GM10248 (cell line): ENCODE measurements around the gene ABHD17C.

Source experiments
- CTCF ChIA-PET: fragments of 300-600 bp; sonication (Branson Sonifier 250); formaldehyde crosslinking; extraction: SDS; loops from one replicate; lab custom pipeline; 2021; ENCODE audit warnings: antibody characterized with exemption; lab: Yijun Ruan, JAX
- POLR2A ChIA-PET: fragments of 350-650 bp; sonication (Branson Sonifier 250); formaldehyde crosslinking; extraction: SDS; loops from one replicate; lab custom pipeline; 2020; ENCODE audit warnings: antibody characterized with exemption; lab: Yijun Ruan, JAX
- DNase-seq: peaks from one replicate; pipeline ENCODE4 v3.0.0; 2012; ENCODE audit errors: extremely low spot score
- TF ChIP-seq, protein P1 (sequence below): IDR thresholded peaks from 2 replicates; pipeline ENCODE4 v1.5.1; 2012; ENCODE audit warnings: mild to moderate bottlenecking, low read depth; ENCODE audit errors: extremely low read depth, missing control alignments, control extremely low read depth

The ABHD17C gene

DNA sequence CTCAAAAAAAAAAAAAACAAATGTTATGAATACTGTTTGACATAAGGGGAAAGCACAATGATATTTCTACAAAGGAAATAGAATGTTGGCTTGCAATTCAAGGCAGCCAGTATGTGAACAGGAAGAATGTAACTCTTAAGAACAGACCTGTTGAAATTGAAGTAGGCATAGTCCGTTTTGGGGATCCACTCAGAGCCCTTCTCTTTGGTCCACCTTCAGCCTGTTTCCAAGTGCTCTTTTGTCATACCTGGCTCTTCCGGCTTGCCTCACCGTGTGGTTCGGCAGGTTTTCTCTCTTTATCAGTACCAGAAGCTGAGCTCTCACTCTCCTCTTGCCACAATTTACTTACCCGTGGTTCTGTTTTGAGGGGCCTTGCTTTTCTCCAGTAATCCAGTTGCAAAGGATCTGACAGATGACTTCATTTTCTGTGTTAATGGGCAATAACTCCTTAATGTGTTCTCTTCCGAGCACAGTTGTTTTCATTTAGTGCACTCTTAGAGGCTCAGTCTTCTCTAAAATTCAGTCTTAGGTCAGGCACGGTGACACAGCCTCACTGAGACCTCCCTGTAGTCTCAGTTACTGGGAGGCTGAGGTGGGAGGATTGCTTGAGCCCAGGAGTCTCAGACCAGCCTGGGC lies 6.7 kb downstream of the ABHD17C start:
- TF ChIP-seq, protein P1, sequence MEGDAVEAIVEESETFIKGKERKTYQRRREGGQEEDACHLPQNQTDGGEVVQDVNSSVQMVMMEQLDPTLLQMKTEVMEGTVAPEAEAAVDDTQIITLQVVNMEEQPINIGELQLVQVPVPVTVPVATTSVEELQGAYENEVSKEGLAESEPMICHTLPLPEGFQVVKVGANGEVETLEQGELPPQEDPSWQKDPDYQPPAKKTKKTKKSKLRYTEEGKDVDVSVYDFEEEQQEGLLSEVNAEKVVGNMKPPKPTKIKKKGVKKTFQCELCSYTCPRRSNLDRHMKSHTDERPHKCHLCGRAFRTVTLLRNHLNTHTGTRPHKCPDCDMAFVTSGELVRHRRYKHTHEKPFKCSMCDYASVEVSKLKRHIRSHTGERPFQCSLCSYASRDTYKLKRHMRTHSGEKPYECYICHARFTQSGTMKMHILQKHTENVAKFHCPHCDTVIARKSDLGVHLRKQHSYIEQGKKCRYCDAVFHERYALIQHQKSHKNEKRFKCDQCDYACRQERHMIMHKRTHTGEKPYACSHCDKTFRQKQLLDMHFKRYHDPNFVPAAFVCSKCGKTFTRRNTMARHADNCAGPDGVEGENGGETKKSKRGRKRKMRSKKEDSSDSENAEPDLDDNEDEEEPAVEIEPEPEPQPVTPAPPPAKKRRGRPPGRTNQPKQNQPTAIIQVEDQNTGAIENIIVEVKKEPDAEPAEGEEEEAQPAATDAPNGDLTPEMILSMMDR, result no peak
- DNase-seq, result no peak
- ChIA-PET CTCF (no interaction called here), POLR2A (no interaction called here)

DNA sequence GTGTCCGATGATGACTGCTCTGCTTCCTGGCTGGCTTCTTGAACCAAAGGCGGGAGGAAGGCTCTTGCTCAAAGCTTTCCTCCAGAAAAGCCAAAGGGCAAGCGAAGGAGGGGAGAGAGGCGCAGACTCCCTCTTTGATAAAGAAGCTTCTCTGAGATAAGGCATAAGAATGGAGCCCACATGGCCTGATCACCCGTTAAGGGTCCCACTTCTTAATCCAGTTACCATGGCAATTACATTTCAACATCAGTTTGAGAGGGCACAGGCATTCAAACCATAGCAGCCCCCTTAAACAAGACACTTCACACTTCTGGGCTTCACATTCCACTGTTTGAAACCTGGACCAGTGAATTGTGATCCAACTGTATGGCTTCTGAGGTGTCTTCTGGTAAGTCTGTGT lies 8.0 kb downstream of the ABHD17C start:
- DNase-seq, result no peak
- CTCF ChIA-PET, result no interaction called here
- TF ChIP-seq, protein P1, result no peak
- POLR2A ChIA-PET, result no interaction called here

DNA sequence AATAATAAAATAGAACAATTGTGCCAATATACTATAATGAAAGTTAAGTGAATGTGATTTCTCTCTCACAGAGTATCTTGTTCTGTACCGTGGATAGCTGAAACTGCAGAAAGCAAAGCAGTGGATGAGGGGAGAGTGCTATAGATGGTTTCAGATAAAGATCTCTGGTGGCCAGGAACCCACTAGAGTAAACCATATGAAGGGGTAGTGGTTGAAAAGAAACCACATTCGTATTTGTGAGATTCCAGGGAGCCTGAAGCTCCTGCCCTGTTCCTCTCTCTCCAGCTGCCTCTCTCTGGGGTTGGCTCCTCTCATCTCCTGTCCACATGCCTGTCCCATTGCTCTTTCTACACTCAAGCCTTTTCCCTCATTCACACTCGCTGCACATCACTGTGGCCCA lies 8.9 kb downstream of the ABHD17C start:
- TF ChIP-seq, protein P1, result no peak
- no peak for DNase-seq
- POLR2A ChIA-PET, result no interaction called here
- CTCF ChIA-PET, result interaction anchor here (0.7 to 0.9 kb wide), 2 partner anchors 8 to 11 kb away, joined by 3 read pairs; no protein-coding TSS in a partner anchor

DNA sequence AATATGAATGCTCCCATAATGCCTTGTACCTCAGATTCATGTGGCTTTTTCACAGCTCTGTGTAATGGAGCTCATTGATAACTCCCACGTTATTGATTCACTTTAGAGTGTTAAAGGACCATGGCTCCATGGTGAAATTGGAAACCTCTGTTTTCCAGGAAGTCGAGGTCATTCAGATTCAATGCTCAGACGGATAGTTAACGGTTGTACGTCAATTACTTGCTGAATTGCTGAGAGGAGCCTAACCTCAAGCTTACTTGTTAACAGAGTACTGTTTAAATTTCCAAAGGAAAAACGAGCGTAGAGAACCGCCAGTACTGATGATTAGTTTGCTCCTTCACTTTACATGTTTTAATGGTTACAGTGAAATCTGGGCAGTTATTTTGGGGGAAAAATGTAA lies 11.1 kb downstream of the ABHD17C start:
- ChIA-PET POLR2A (no interaction called here), CTCF (interaction anchor here (0.9 to 2.2 kb wide), 3 partner anchors 12 to 69 kb away, joined by 3 to 4 read pairs (median 4); no protein-coding TSS in a partner anchor)
- TF ChIP-seq, protein P1, result no peak
- DNase-seq, result no peak

DNA sequence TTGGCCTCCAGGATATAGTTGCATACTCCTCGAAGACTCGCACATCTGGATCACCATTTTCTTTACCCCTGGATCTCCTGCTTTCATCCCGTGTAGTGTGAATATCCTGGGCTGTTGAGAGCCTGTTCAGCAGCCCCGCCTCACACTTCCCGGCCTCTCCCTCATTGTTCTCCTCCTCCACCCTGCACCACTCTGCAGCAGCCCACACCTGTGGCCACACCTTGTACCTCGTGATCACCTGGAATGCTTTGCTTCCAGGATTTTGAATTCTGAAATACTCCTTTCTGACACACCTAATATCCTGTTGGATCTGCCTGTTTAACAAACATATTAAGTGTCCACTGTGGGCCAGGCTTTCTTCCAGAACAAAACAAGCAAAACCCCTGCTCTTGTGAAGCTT lies 14.4 kb downstream of the ABHD17C start:
- CTCF ChIA-PET, result no interaction called here
- POLR2A ChIA-PET, result interaction anchor here (0.7 kb wide), 1 partner anchor 288 kb away, joined by 6 read pairs; no protein-coding TSS in a partner anchor

DNA sequence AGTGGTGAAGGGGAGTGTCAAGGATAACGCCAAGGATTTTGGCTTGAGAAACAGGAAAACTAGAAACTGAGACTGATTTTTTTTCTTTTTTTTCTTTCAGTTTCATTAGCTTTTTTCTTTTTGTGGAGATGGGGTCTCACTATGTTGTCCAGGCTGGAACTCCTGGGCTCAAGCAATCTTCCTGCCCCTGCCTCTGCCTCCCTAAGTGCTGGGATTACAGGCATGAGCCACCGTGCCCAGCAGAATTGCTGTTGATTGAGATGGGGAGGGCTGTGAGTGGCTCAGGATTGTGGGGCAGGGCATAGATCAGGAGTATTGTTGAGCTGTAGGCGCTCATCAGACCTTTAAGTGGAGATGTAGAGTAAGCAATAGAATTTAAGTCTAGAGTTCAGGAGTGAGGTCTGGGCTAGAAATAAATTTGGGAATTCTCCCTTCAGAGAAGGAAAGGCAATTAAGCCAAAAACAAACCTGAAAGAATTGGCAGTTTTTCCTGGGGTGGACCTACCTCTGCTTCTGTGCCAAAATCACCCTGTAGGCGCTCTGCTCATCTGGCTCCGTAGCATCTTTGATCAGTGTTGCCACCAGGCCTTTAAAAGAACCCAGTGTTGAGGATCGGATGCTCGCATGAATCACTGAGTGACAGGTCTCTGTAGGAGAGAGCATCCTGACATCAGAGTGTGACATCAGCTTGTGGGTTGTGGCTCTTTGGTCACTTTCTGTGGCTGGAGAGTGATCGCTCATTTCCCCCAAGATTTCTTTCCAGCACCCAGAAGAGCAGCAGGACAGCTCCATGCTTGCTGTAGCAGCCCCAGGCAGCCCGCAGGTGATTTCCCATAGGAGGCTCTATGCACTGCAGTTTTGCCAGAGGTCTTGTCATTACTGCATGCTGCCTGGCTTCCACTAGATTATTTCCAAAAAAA lies 15.8 kb downstream of the ABHD17C start:
- peak; percentile 19 for DNase-seq
- CTCF ChIA-PET, result no interaction called here
- TF ChIP-seq, protein P1, result no peak
- POLR2A ChIA-PET, result no interaction called here

More for the DNA sequence above, 14.4 kb downstream of the ABHD17C start:
- DNase-seq, result no peak
- TF ChIP-seq, protein P1, result no peak
